IPS DF 19.7 (cell line): ENCODE measurements around the gene USP13.
A peak's percentile ranks its signal among the peaks of the same experiment; 100 is the strongest.
"Not testable (repeated sequence)": the region's sequence is repeated elsewhere in the genome, so short reads cannot be mapped to it uniquely, and the experiment has no call there.

Experiments
- DNase-seq: peaks from one replicate; pipeline ENCODE4 v3.0.0-alpha.2; 2013; ENCODE audit warnings: low read depth, low spot score

The USP13 gene

GRCh38 chr3:179732661-179733348 lies 80.0 kb downstream of the USP13 start:
- DNase-seq, result no peak

GRCh38 chr3:179733797-179734196 lies 81.0 kb downstream of the USP13 start:
- no peak for DNase-seq

GRCh38 chr3:179734497-179735281 lies 81.8 kb downstream of the USP13 start:
- DNase-seq, result no peak

GRCh38 chr3:179735321-179735720 lies 82.5 kb downstream of the USP13 start:
- no peak for DNase-seq

GRCh38 chr3:179738998-179739397 lies 86.2 kb downstream of the USP13 start:
- no peak for DNase-seq

- no peak for DNase-seq
Observed at GRCh38 chr3:179739816-179740594, 87.2 kb downstream of the USP13 start.

- no peak for DNase-seq
Observed at GRCh38 chr3:179743913-179744312, 91.1 kb downstream of the USP13 start.

- no peak for DNase-seq
Observed at GRCh38 chr3:179744667-179745066, 91.8 kb downstream of the USP13 start.

- DNase-seq, result no peak
Observed at GRCh38 chr3:179745079-179745478, 92.2 kb downstream of the USP13 start.

GRCh38 chr3:179745716-179746115 lies 92.9 kb downstream of the USP13 start:
- DNase-seq, result no peak

GRCh38 chr3:179750720-179751328 lies 98.0 kb downstream of the USP13 start:
- no peak for DNase-seq

GRCh38 chr3:179760944-179761343 lies 108.1 kb downstream of the USP13 start:
- no peak for DNase-seq

- DNase-seq, result no peak
Observed at GRCh38 chr3:179765396-179765795, 112.6 kb downstream of the USP13 start.

GRCh38 chr3:179766416-179767133 lies 113.7 kb downstream of the USP13 start:
- no peak for DNase-seq

- DNase-seq, result peak; percentile 23
Observed at GRCh38 chr3:179768080-179768479, 115.2 kb downstream of the USP13 start.

GRCh38 chr3:179769411-179770247 lies 116.8 kb downstream of the USP13 start:
- DNase-seq, result no peak

- no peak for DNase-seq
Observed at GRCh38 chr3:179771797-179772196, 119.0 kb downstream of the USP13 start.

- no peak for DNase-seq
Observed at GRCh38 chr3:179772297-179772696, 119.5 kb downstream of the USP13 start.

- DNase-seq, result no peak
Observed at GRCh38 chr3:179775416-179776122, 122.7 kb downstream of the USP13 start.

GRCh38 chr3:179782841-179783240 lies 130.0 kb downstream of the USP13 start:
- DNase-seq, result not testable (repeated sequence)
